Central memory CD8-positive, alpha-beta T cell (primary cell): ENCODE measurements around the gene SRSF8.

ENCODE experiments used
- ATAC-seq: fragments of 150-1000 bp; cut with Tn5 transposase; replicated peaks from 2 replicates; pipeline ENCODE4 v1.10.0; 2022; ENCODE audit warnings: mild to moderate bottlenecking, moderate FRiP score, moderate number of reproducible peaks; ENCODE audit not compliant: poor library complexity, severe bottlenecking; ENCODE audit errors: extremely low read depth
- DNase-seq, 2 donors: peaks; one replicate each; pipeline ENCODE4 v3.0.0; 2021; ENCODE audit warnings: low spot score in 2 of 2
- H3K27ac Mint-ChIP-seq: one replicate; pipeline ENCODE4 v1.8.0; 2022; ENCODE audit warnings: low read depth, mild to moderate bottlenecking, moderate library complexity, mixed read lengths
- H3K27me3 Mint-ChIP-seq: one replicate; pipeline ENCODE4 v1.8.0; 2022; ENCODE audit warnings: mixed read lengths
- H3K36me3 Mint-ChIP-seq: one replicate; pipeline ENCODE4 v1.8.0; 2022; ENCODE audit warnings: mild to moderate bottlenecking, moderate library complexity, mixed read lengths; ENCODE audit not compliant: insufficient read depth
- H3K4me1 Mint-ChIP-seq: one replicate; pipeline ENCODE4 v1.8.0; 2022; ENCODE audit warnings: mixed read lengths
- H3K4me3 Mint-ChIP-seq: one replicate; pipeline ENCODE4 v1.8.0; 2022; ENCODE audit warnings: mild to moderate bottlenecking, moderate library complexity, mixed read lengths
- H3K9me3 Mint-ChIP-seq: one replicate; pipeline ENCODE4 v1.8.0; 2022; ENCODE audit warnings: mixed read lengths

SRSF8 gene

GRCh38 chr11:95089620-95090542 is 23.2 kb downstream of the SRSF8 start, which contains the start of gene ENDOD1:
Gene ENDOD1 (plus strand): TSS chr11:95089846. CDS start chr11:95089928, 82 bp downstream.
- ATAC-seq = peak; percentile 95
- Mint-ChIP-seq H3K9me3 (no peaks in the 10 kb centered on the region), H3K36me3 (peaks cover 4% of the 10 kb centered on the region), H3K27me3 (no peaks in the 10 kb centered on the region), H3K4me1 (peaks cover 47% of the 10 kb centered on the region), H3K27ac (peak within 1 kb of the TSS; percentile 95), H3K4me3 (peak within 1 kb of the TSS; percentile 87)
- DNase-seq = peak; percentile 71 to 76

GRCh38 chr11:95091663-95092180 is 25.0 kb downstream of the SRSF8 start:
- ATAC-seq (no peak), DNase-seq (no peak)
- no peaks in the 10 kb centered on the region for H3K9me3 Mint-ChIP-seq
- H3K4me3 Mint-ChIP-seq = peak overlapping the region; percentile 87
- no peak overlapping the region for H3K27ac Mint-ChIP-seq
- peaks cover 4% of the 10 kb centered on the region for H3K36me3 Mint-ChIP-seq
- no peaks in the 10 kb centered on the region for H3K27me3 Mint-ChIP-seq
- peaks cover 52% of the 10 kb centered on the region for H3K4me1 Mint-ChIP-seq

GRCh38 chr11:95092549-95093324 is 26.0 kb downstream of the SRSF8 start:
- DNase-seq = no peak
- peaks cover 5% of the 10 kb centered on the region for H3K36me3 Mint-ChIP-seq
- ATAC-seq = no peak
- no peaks in the 10 kb centered on the region for H3K27me3 Mint-ChIP-seq
- no peaks in the 10 kb centered on the region for H3K9me3 Mint-ChIP-seq
- H3K4me3 Mint-ChIP-seq = no peak overlapping the region
- H3K27ac Mint-ChIP-seq = no peak overlapping the region
- H3K4me1 Mint-ChIP-seq = peaks cover 60% of the 10 kb centered on the region

GRCh38 chr11:95093548-95093947 is 26.8 kb downstream of the SRSF8 start:
- H3K36me3 Mint-ChIP-seq = peaks cover 5% of the 10 kb centered on the region
- H3K4me3 Mint-ChIP-seq = no peak overlapping the region
- no peak overlapping the region for H3K27ac Mint-ChIP-seq
- H3K27me3 Mint-ChIP-seq = no peaks in the 10 kb centered on the region
- DNase-seq (no peak), ATAC-seq (no peak)
- no peaks in the 10 kb centered on the region for H3K9me3 Mint-ChIP-seq
- peaks cover 62% of the 10 kb centered on the region for H3K4me1 Mint-ChIP-seq

GRCh38 chr11:95095858-95096587 is 29.3 kb downstream of the SRSF8 start:
- Mint-ChIP-seq H3K4me3 (no peak overlapping the region), H3K27ac (no peak overlapping the region)

GRCh38 chr11:95097209-95097608 is 30.5 kb downstream of the SRSF8 start:
- H3K4me1 Mint-ChIP-seq = peaks cover 45% of the 10 kb centered on the region
- H3K27me3 Mint-ChIP-seq = no peaks in the 10 kb centered on the region
- no peak overlapping the region for H3K4me3 Mint-ChIP-seq
- ATAC-seq (no peak), DNase-seq (no peak)
- peaks cover 1% of the 10 kb centered on the region for H3K36me3 Mint-ChIP-seq
- no peaks in the 10 kb centered on the region for H3K9me3 Mint-ChIP-seq
- no peak overlapping the region for H3K27ac Mint-ChIP-seq

More at GRCh38 chr11:95095858-95096587, 29.3 kb downstream of the SRSF8 start:
- no peaks in the 10 kb centered on the region for H3K9me3 Mint-ChIP-seq
- H3K36me3 Mint-ChIP-seq = peaks cover 1% of the 10 kb centered on the region
- DNase-seq = no peak
- no peak for ATAC-seq
- peaks cover 56% of the 10 kb centered on the region for H3K4me1 Mint-ChIP-seq
- H3K27me3 Mint-ChIP-seq = no peaks in the 10 kb centered on the region

GRCh38 chr11:95098826-95099225 is 32.1 kb downstream of the SRSF8 start:
- Mint-ChIP-seq H3K27ac (no peak overlapping the region), H3K9me3 (no peaks in the 10 kb centered on the region), H3K27me3 (no peaks in the 10 kb centered on the region), H3K36me3 (peaks cover 1% of the 10 kb centered on the region), H3K4me1 (peaks cover 33% of the 10 kb centered on the region), H3K4me3 (no peak overlapping the region)
- no peak for ATAC-seq
- DNase-seq = no peak

GRCh38 chr11:95100191-95100648 is 33.5 kb downstream of the SRSF8 start:
- Mint-ChIP-seq H3K4me1 (peaks cover 33% of the 10 kb centered on the region), H3K9me3 (no peaks in the 10 kb centered on the region)

GRCh38 chr11:95100856-95101507 is 34.3 kb downstream of the SRSF8 start:
- Mint-ChIP-seq H3K9me3 (no peaks in the 10 kb centered on the region), H3K36me3 (peaks cover 1% of the 10 kb centered on the region), H3K4me1 (peaks cover 33% of the 10 kb centered on the region), H3K27me3 (no peaks in the 10 kb centered on the region), H3K4me3 (no peak overlapping the region), H3K27ac (no peak overlapping the region)
- ATAC-seq (no peak), DNase-seq (no peak)

More at GRCh38 chr11:95100191-95100648, 33.5 kb downstream of the SRSF8 start:
- no peak overlapping the region for H3K4me3 Mint-ChIP-seq
- no peaks in the 10 kb centered on the region for H3K27me3 Mint-ChIP-seq
- peaks cover 1% of the 10 kb centered on the region for H3K36me3 Mint-ChIP-seq
- ATAC-seq (no peak), DNase-seq (no peak)
- H3K27ac Mint-ChIP-seq = no peak overlapping the region

- Mint-ChIP-seq H3K27ac (no peak overlapping the region), H3K36me3 (peaks cover 1% of the 10 kb centered on the region), H3K9me3 (no peaks in the 10 kb centered on the region), H3K4me1 (peaks cover 32% of the 10 kb centered on the region), H3K4me3 (no peak overlapping the region), H3K27me3 (no peaks in the 10 kb centered on the region)
- ATAC-seq (no peak), DNase-seq (no peak)
Measured at GRCh38 chr11:95101935-95102334, 35.2 kb downstream of the SRSF8 start.

- Mint-ChIP-seq H3K4me3 (no peak overlapping the region), H3K36me3 (no peaks in the 10 kb centered on the region), H3K9me3 (no peaks in the 10 kb centered on the region), H3K27me3 (no peaks in the 10 kb centered on the region), H3K27ac (no peak overlapping the region), H3K4me1 (peaks cover 24% of the 10 kb centered on the region)
- ATAC-seq = no peak
- DNase-seq = no peak
Measured at GRCh38 chr11:95102733-95103132, 36.0 kb downstream of the SRSF8 start.
